GM21737 (cell line): ENCODE measurements around the gene TBCEL.

Experiments
- ATAC-seq: cut with Tn5 transposase; IDR thresholded peaks from one replicate; pipeline ENCODE4 v1.9.1; 2021; ENCODE audit warnings: mild to moderate bottlenecking, moderate library complexity; ENCODE audit not compliant: unreplicated experiment

Gene TBCEL

GRCh38 chr11:121059605-121060004 is 35.7 kb downstream of the TBCEL start:
- ATAC-seq, result peak; percentile 94

- ATAC-seq, result no peak
Measured at GRCh38 chr11:121063728-121064127, 39.8 kb downstream of the TBCEL start.

GRCh38 chr11:121066623-121067022 is 42.7 kb downstream of the TBCEL start:
- no peak for ATAC-seq

- ATAC-seq, result no peak
Measured at GRCh38 chr11:121067026-121067425, 43.1 kb downstream of the TBCEL start.

- ATAC-seq, result no peak
Measured at GRCh38 chr11:121067453-121067852, 43.6 kb downstream of the TBCEL start.

GRCh38 chr11:121067962-121068647 is 44.2 kb downstream of the TBCEL start:
- ATAC-seq, result no peak

GRCh38 chr11:121068787-121069186 is 44.9 kb downstream of the TBCEL start:
- ATAC-seq, result no peak

- no peak for ATAC-seq
Measured at GRCh38 chr11:121070951-121071845, 47.3 kb downstream of the TBCEL start.

- no peak for ATAC-seq
Measured at GRCh38 chr11:121071846-121072450, 48.0 kb downstream of the TBCEL start.

- ATAC-seq, result no peak
Measured at GRCh38 chr11:121081321-121081720, 57.4 kb downstream of the TBCEL start.

GRCh38 chr11:121082219-121082618 is 58.3 kb downstream of the TBCEL start:
- ATAC-seq, result no peak

GRCh38 chr11:121082670-121083069 is 58.8 kb downstream of the TBCEL start:
- no peak for ATAC-seq

- no peak for ATAC-seq
Measured at GRCh38 chr11:121086866-121087265, 63.0 kb downstream of the TBCEL start.

GRCh38 chr11:121089566-121089965 is 65.7 kb downstream of the TBCEL start:
- no peak for ATAC-seq

- ATAC-seq, result no peak
Measured at GRCh38 chr11:121090145-121090721, 66.3 kb downstream of the TBCEL start.

GRCh38 chr11:121091492-121092152 is 67.7 kb downstream of the TBCEL start:
- no peak for ATAC-seq

- no peak for ATAC-seq
Measured at GRCh38 chr11:121095561-121095960, 71.7 kb downstream of the TBCEL start.

- no peak for ATAC-seq
Measured at GRCh38 chr11:121099364-121099763, 75.5 kb downstream of the TBCEL start.

- no peak for ATAC-seq
Measured at GRCh38 chr11:121099885-121100284, 76.0 kb downstream of the TBCEL start.

GRCh38 chr11:121100943-121101342 is 77.0 kb downstream of the TBCEL start, which contains the start of gene TECTA:
Gene TECTA, plus strand, starts transcription at chr11:121101243. Its CDS starts 1,423 bp downstream, at chr11:121102666.
- ATAC-seq, result no peak

- ATAC-seq, result no peak
Measured at GRCh38 chr11:121104312-121104762, 80.4 kb downstream of the TBCEL start.
